ENCODE results near the gene OR5AU1.

The OR5AU1 gene

GRCh38 chr14:21107283-21107800, 48.5 kb downstream of the OR5AU1 start:
- Histone ChIP-seq H3K27me3 (ENCODE audit: insufficient read depth, low read depth, severe bottlenecking) (no peaks in the 10 kb centered on the region), H3K4me3 (ENCODE audit: low read depth, low read length) (no peak overlapping the region), H3K36me3 (no peaks in the 10 kb centered on the region), H3K27ac (peak overlapping the region; percentile 54; the same call in 1 of the 2 replicates), H3K9me3 (ENCODE audit: severe bottlenecking) (no peaks in the 10 kb centered on the region)
- TF ChIP-seq CTCF (IDR thresholded peaks at IDR 0.05; ENCODE audit: low read depth, low read length): no peak
- DNase-seq: no peak

- no peaks in the 10 kb centered on the region for H3K27me3 ChIP-seq (ENCODE audit: insufficient read depth, low read depth, severe bottlenecking)
- no peaks in the 10 kb centered on the region for H3K9me3 ChIP-seq (ENCODE audit: severe bottlenecking)
- peak overlapping the region; percentile 54 for H3K27ac ChIP-seq
- peak overlapping the region; percentile 36 for H3K4me3 ChIP-seq (ENCODE audit: low read depth, low read length)
- peak; percentile 93 for TF ChIP-seq CTCF (IDR thresholded peaks at IDR 0.05; ENCODE audit: low read depth, low read length)
- peak; percentile 87 for DNase-seq
- no peaks in the 10 kb centered on the region for H3K36me3 ChIP-seq
Measured at GRCh38 chr14:21106498-21107282, 49.2 kb downstream of the OR5AU1 start.

- H3K4me3 ChIP-seq (ENCODE audit: low read depth, low read length): peak overlapping the region; percentile 36
- H3K27me3 ChIP-seq (ENCODE audit: insufficient read depth, low read depth, severe bottlenecking): no peaks in the 10 kb centered on the region
- H3K36me3 ChIP-seq: no peaks in the 10 kb centered on the region
- no peak for DNase-seq
- H3K9me3 ChIP-seq (ENCODE audit: severe bottlenecking): no peaks in the 10 kb centered on the region
- TF ChIP-seq CTCF (IDR thresholded peaks at IDR 0.05; ENCODE audit: low read depth, low read length): no peak
- H3K27ac ChIP-seq: peak overlapping the region; percentile 54
Measured at GRCh38 chr14:21106176-21106497, 49.7 kb downstream of the OR5AU1 start.

- DNase-seq: no peak
- Histone ChIP-seq H3K36me3 (no peaks in the 10 kb centered on the region), H3K27me3 (ENCODE audit: insufficient read depth, low read depth, severe bottlenecking) (no peaks in the 10 kb centered on the region), H3K4me3 (ENCODE audit: low read depth, low read length) (peak overlapping the region; percentile 85; the same call in 1 of the 2 replicates), H3K9me3 (ENCODE audit: severe bottlenecking) (no peaks in the 10 kb centered on the region), H3K27ac (peak overlapping the region; percentile 99)
- TF ChIP-seq CTCF (IDR thresholded peaks at IDR 0.05; ENCODE audit: low read depth, low read length): no peak
Measured at GRCh38 chr14:21105095-21105494, 50.8 kb downstream of the OR5AU1 start.

Data from WERI-Rb-1 (cell line).